Stimulated activated CD8-positive, alpha-beta memory T cell treated with anti-CD3 and anti-CD28 coated beads, Interleukin-4, amount 100 ng/mL, for 4 hours (primary cell): Measurements from ENCODE around the gene PIGO.

Source experiments
- DNase-seq, 2 donors: peaks; one replicate each; pipeline ENCODE4 v3.0.0-alpha.2; 2020; ENCODE audit warnings: low read depth in 2 of 2, low spot score in 1 of 2

The PIGO gene

DNA sequence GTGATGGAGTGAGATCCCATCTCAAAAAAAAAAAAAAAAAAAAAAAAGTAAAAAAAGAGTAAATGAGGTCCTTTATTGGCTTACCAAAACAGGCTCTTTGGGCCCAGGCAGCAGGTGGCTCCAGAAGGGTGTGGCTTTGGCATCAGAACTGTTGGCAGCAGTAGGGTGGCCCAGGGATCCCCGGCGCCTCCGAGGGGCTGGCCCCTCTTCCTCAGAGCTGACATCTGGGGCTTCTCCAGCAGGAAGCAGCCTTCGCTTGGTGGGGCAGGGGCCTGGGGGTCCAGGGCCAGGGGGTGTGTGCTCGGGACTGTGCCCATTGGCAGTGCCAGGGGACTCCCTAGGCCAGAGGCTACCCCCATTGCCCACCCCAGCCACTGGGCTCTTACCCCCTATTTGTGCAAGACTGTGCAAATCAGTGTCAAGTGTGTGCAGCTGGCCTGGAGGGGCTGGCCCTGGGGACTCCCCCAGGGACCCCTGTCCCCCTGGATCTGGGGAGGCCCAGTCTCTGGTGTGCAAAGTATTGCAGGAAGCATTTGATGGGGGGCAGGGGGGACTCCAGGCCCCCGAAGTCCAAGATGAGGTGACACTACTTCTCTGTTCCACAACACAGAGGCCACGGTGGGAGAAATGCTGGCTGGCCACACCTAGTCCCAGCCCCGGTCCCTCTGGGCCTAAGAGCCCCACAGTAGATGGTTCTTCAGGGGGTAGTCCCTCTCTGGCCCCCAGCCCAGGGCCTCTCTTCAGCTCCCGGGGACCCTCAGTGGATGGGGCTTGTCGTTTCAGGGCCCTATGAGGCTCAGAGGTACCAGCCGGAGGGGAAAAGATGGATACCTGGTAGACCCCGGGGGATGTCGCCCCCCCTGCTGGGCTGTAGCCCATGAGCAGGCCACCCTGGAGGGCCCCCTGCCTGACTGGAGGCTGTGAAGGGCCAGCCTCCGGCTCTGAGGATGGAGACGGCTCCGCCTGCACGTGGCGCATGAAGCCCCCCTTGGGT, 11.2 kb upstream of the PIGO start:
- no peak for DNase-seq

DNA sequence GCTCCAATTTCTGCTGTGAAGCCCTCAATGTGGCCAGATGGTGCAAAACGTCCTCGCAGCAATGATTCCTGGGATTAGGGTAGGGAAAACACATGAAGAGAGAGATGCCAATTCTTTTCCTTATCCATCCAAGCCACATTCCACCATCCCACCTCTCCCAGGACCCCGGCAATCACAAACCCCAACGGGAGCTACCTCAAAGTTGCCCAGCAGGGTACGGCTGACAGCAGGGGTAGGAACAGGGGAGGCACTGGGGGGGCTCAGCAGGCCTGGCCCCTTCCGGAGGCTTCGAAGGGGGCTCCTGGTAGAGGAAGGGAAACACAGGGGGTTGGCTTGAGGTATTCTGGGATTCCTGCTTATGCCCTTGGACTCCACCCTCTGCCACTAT, 9.9 kb upstream of the PIGO start:
- no peak for DNase-seq

DNA sequence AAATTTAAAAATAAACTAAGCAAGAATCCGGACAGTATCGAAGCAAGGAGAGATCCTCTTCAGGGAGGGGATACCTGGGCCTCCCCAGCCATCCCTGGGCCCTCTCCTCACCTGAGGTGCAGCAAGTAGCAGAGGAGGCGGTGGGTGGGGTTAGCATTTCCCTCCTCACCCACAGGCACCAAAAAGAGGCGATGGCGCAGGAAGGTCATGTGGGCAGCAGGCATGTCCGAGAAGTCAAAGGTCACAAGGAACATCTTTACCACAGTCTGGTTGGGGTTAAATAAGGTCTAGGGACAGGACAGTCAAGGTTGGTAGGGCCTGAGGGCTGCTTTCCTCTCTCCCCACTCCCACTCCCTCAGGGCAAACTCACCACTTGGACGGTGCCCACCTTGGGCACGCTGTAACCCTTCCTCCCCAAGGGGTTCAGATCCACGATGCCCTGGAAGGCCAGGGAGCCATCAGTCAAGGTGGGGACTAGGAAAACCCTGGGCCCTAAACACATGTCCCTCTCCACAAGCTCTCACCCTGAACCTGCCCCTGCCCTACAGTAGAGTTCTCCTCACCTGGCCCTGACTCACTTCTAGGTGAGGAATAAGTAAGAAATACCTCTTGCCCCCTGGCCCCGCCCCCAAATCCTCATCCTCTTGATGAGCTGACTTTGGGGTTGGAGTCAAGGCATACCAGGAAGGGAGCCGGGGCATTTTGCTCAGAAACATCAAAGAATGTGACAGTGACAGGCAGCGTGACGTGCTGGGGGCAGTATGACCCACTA, 9.4 kb upstream of the PIGO start:
- DNase-seq = no peak

DNA sequence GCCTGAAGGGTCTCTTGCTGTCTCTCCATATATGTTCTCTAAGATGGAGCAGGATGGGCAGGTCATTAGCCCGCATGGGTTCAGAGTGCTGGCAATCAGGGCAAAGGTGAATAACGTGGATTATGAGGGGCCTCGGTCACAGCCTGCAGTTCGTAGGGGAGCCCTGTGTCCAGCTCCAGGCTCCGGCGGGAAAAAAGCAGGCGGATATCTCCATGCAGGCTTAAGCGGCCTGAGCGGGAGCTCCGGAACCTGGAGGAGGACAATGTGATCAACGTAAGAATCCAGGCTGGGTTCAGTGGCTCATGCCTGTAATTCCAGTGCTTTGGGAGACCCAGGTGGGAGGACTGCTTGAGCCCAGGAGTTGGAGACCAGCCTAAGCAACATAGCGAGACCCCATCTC, 8.7 kb upstream of the PIGO start:
- DNase-seq = no peak

DNA sequence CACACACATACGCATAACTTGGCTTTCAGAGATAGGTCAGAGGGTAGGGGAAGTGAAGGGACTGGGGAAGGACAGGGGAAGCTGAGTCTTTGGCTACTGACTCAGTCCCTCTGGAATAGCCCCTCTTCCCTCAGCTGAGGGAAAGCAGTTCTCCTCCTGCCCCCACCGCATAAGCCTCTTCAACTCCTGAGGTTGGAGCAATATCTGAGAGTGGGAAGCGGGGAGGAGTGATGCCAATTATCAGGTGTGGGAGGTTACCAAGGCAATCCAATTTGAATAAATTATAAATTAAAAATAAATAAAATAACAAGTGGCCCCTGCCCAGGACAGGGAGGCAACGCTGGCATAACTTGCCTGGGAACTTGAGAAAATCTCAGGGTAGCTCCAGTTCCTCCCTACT, 8.2 kb upstream of the PIGO start:
- DNase-seq = no peak

DNA sequence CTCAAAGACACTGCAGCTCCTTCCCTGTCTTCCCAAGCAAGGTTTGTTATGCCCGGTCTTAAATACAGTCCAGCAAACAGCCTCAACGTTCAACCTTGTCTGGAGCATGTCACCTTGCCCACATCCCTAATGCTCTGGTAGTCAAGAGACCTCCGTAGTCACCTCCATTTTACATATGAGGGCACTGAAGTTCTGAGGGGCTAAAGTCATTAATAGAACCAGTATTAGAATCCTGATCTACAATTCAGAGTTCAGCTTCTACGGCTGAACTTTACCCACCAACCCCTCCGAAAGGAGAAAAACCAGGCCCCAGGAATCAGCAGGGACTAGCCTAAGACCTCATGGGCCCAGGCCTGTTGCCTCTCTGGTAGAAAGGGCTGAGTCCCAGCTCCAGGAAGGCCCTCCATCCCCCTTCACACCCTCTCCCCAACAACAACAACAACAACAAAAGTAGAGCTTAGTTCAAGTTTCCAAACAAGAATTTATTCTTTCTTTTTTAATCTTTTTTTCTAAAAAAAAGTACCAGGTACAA, 7.3 kb upstream of the PIGO start:
- no peak for DNase-seq

DNA sequence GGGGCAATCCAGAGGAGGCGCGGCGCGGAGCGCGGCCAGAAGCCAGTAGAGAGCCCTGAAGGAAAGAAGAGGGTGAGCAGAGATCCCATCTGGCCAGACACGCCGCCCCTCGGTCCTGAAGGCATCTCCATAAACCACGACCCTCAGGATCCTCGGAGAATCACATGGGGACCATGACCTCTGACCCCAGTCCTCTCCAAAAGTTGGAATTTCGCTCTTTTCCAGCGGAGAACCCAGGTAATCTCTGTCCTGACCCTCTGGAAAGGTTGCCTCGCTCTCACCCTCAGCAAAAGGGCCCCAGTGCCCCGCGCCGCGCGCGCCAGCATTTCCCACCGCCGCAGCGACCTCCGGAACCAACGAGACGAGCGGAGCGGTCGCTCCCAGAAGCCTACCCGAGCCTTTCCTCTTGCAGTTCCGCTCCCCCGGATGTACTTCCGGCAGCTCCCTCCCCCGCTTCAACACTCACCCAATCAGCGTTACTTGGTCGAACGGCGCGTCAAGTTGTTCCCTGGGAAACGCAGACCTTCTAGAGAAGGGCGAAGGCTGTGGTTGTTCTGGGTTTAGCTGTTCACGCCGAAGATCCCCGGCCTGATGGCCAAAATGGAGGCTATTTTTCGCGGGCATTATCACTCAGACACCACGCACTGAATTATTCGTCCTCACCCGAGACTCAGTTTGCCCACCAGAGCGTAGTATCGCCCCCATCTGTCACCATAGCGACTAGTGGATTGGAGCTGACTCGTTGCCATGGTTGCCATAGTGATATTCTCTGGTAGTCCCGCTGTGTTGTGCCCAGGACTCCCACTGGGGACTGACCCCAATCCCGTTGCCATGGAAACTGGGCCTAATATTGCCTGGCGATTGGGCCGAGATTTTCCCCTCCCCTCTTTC, 6.6 kb upstream of the PIGO start, which contains the start of gene STOML2:
Gene STOML2, minus strand, starts transcription at position 363 of the 891 bp plus-strand sequence. Its CDS starts 37 bp downstream, at position 326.
- DNase-seq = peak; percentile 76 to 86

DNA sequence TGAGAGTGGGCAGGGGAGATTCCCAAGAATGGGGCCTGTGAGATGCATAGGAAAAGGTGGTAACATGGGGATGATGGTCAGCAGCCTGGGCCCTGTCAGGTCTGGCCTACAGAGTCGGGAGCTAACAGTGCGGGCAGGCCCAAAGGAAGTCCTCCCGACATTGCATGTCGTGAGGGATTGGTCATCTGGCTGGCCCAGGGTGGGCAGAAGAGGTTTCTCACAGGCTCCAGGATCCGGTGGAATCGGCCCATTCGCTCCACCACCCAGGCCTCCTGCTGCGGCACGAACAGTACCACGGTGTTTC, 6.0 kb upstream of the PIGO start:
- DNase-seq = no peak

DNA sequence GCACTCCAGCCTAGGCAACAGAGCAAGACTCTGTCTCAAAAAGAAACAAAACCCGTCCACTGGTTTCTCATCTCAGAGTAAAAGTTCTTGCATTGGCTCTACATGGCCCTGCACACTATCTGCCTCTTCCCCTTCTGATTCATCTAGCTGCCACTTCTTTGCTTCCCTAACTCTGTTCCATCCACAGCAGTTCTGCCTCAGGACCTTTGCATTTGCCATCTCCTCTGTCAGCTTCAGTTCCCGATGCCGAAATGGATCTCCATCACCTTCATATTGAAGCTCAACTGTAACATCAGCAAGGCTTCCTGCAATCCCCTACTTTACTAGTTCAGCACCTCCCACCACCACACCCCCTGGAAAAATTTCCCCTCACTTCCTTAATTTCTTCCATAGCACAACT, 1.2 kb upstream of the PIGO start:
- DNase-seq = no peak

DNA sequence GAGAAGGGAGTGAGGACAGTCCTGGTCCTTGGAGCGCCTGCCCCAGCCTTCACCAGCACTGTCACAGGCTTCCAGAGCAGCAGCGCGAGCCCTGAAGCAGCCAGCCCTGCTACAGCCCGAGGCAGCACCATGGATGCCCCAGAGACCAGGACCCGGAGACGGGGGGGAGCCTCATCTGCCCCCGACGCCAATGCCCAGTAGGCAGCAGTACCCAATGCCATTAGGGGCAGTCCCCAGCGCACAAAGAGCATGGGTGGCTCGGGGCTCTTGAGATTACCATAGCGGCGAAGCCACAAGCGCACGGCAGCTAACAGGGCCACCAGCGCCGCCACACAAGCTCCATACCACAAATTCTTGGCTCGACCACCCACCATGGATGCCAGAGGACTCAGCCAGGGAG, 4.9 kb downstream of the PIGO start:
- DNase-seq = no peak

DNA sequence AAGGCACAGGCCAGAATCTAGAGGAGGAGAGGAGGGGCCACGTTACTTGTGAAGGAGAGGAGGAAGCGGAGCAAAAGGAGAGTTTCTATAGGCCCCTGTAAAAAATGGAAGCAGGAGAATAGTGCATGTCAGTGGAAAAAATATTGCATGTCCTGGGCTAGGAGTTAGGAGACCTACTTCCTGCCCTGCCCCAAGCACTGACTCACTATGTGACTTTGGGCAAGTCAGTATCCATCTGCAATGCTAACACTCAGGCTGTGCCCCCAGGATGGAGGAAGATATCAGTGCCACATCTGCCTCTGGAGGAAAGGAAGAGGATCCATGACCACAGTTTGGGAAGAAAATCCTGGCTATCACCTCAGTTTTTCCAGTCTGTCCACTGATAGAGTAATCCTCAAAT, 7.0 kb downstream of the PIGO start:
- no peak for DNase-seq

DNA sequence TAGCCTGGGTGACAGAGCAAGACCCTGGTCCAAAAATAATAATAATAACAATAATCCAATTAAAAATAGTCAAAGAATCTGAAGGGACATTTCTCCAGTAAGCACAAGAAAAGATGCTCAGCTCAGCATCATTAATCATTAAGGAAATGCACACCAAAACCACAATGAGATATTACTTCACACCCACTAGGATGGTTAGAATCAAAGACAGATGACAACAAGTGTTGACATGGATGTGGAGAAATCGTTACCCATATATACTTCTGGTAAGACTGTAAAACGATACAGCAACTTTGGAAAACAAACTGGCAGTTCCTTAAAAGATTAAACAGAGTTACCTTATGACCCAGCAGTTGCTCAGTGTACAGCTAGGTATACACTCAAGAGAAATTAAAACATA, 11.3 kb downstream of the PIGO start:
- DNase-seq = no peak

DNA sequence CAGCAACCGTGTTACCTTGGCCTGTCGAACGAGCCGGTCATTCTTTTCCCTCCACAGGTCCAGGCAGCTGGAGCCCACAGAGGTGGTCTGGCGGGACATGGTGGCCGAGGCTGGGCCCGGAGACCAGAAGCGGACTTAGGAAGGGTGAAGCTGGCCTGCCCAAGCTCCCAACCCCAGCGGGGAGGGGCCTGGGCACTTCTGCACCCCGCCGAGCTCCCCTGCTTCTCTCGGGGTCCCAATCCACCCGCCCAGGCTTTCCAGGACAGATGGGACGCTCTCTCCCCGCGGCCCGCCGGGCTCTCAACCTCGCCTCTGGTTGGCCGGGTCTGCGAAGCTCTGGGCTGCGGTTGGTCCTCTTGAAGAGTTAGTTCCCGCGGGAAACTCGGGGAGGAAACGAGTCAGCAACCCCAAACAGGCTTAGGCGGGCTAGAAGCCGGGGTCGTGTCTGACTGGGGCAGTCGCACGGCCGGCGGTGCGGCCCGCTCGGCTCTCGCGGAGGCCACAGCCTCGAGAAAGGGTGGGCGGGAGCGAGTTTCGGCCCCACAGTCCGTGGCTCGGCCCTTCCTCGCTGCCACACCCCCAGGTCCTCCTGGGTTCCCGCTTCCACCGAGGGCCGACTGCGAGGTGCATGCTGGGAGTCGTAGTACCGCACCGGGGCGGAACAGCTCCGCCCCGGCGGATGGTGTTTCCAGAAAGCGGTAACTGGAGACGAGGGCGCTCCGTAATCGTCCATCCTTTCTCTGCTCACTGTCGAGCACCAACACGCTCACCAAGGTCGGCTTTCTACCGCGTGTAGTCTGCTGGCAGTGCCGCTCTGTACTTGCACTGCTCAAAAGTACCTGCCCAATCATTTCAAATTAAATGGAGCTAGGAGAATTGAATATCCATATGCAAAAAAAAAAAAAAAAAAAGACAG, 16.7 kb downstream of the PIGO start, which contains the start of gene FANCG:
Gene FANCG, minus strand, starts transcription at position 517 of the 916 bp plus-strand sequence. Its CDS starts 418 bp downstream, at position 99.
- peak; percentile 40 to 61 for DNase-seq

DNA sequence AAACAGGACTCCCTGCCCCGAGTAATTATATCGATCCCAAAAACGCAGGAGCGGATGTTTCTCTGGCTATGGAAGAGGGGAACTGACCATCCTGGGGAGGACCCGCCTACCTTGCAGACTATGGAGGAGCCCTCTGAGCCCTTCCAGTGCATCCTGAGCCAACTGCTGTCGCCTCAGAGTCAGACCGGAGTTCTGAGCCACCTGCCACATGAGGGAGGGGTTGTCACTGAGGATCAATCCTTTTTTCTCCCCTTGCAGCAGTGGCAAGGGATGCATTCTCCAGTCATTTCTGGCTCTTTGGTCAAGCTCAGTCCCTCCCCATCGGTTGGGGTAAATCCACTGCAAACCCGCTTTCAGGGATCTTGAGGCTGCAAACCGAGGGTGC, 17.4 kb downstream of the PIGO start:
- DNase-seq = no peak

DNA sequence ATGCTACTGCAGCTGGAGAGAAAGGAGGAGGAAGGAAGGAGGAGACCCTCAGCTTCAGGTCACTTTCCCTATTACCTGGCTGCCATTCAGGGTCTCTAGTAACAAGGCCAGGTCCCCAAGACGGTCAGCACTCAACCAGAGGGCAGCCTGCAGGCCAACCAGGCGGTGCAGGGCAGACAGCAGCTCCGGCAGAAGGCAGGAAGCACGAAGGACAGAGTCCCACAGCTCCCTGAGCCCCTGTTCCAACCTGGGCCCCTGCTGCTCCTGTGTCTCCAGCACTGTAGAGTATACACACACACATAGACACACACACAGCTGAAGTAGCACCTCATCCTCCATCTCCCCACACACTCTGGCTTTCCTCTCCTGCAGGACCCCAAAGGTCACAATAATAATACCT, 18.3 kb downstream of the PIGO start:
- no peak for DNase-seq

DNA sequence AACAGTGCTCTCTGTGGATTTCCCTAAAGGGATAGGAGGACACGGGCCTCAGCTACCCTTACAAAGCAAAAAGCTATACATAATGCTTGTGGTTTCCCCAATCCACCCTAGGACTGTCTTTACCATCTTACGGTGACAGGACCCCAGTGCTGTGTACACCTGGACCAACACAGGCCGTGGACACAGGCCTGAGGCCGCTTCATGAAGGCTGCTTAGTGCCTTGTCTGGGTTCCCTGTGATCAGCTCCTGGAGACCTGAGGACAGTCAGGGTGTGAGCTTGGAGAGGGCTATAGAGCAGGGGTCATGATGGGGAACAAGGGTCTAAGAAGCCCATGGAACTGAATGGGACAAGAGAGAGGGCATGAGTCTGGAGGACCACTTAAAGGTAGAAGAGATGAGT, 19.5 kb downstream of the PIGO start:
- no peak for DNase-seq

DNA sequence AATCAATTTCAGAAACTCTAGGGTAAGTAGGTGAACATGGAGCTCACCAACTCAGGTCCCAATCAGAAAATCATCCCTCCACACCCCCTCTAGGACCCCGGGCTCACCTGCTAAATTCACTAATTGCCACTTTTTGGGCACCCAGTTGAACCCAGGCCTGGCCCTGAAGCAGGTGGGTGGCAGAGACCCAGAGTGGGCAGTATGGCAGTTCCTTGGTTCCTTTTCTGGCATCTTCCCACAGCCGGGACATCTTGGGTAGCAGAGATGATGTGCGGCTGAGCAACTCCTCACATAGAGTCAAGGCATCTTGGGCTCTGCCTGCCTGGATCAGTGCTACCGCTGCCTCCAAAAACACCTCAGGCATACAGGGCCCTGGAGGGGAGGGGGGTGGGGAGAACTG, 21.0 kb downstream of the PIGO start:
- no peak for DNase-seq

DNA sequence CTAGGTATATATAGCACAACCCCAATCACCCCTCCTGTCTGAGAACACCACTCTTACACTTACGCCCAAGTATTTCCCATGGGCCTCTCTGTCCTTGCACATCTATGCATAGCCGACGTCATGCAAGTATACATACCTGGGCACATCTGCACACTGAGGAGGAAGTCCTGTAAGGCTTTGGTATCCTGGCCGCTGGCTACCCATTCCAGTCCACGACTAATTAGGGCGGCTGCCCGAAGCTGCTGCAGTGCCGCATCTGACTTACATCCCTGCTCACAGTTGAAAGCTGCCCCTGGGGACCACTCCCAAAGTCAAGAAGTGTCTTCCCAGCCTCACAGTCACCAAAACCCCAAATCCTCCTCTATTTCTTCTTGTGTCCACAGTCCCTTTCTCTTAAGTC, 21.6 kb downstream of the PIGO start:
- DNase-seq = no peak

DNA sequence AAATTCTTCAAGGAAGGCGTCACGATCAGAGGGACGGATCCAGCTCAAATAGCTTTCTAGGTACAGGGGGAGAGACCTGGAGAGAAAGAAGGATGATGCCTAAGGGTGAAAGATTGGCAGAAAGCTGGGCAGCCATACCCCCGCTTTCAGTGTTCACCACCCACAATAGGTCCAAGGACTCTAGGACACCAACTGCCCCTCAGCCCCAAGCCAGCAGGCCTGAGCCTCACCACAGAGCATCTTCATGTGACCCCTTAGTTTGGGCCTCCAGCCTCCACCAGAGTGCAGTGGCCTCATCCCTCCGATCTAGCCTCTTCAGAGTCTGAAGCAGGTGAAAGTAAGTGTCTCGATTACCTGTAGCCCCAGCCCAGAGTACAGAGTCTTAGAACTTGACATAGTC, 22.2 kb downstream of the PIGO start:
- DNase-seq = no peak

DNA sequence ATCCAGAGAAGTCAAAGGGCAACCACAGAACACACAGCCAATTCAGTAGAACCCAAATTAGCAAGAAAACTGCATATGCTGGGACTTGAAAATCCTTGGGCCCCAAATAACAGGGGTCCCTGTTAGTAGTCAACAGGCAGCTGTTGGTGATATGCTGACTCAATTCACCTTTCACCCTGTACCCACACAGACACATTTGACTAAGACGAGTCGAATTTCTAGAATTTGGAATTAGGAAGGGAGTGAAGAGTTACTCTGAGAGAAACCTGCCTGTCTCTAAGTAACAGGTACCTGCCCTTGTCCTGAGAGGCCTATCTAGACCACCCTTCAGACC, 23.1 kb downstream of the PIGO start:
- no peak for DNase-seq
